Muscle layer of duodenum (tissue), 2 donors: ENCODE data around the gene ANKS1B.
A peak's percentile ranks its signal among the peaks of the same experiment; 100 is the strongest.
"Not testable (repeated sequence)": the region's sequence is repeated elsewhere in the genome, so short reads cannot be mapped to it uniquely, and the experiment has no call there.

ENCODE experiments used
- H3K27ac ChIP-seq: one replicate; pipeline ENCODE4 v1.7.0; 2013; ENCODE audit warnings: mild to moderate bottlenecking, low read length
- H3K27me3 ChIP-seq: one replicate; pipeline ENCODE4 v1.7.0; 2013; ENCODE audit warnings: low read depth, mild to moderate bottlenecking, control low read depth, low read length
- H3K36me3 ChIP-seq, 2 donors: one replicate each; pipeline ENCODE4 v1.7.0; 2013; ENCODE audit warnings: low read length in 2 of 2, control low read depth in 1 of 2, mild to moderate bottlenecking in 1 of 2; ENCODE audit not compliant: insufficient read depth in 2 of 2, control insufficient read depth in 1 of 2
- H3K4me1 ChIP-seq, 2 donors: one replicate each; pipeline ENCODE4 v1.7.0; 2013; ENCODE audit warnings: low read length in 2 of 2, mild to moderate bottlenecking in 2 of 2, control low read depth in 1 of 2, moderate library complexity in 1 of 2; ENCODE audit not compliant: insufficient read depth in 2 of 2, control insufficient read depth in 1 of 2
- H3K4me3 ChIP-seq, 2 donors: one replicate each; pipeline ENCODE4 v1.7.0; 2013; ENCODE audit warnings: low read length in 2 of 2, low read depth in 1 of 2, mild to moderate bottlenecking in 1 of 2
- H3K9me3 ChIP-seq, 2 donors: one replicate each; pipeline ENCODE4 v1.7.0; 2013; ENCODE audit warnings: low read length in 2 of 2, control low read depth in 1 of 2, mild to moderate bottlenecking in 1 of 2; ENCODE audit not compliant: control insufficient read depth in 1 of 2
- donor health status: healthy.

The ANKS1B gene

DNA sequence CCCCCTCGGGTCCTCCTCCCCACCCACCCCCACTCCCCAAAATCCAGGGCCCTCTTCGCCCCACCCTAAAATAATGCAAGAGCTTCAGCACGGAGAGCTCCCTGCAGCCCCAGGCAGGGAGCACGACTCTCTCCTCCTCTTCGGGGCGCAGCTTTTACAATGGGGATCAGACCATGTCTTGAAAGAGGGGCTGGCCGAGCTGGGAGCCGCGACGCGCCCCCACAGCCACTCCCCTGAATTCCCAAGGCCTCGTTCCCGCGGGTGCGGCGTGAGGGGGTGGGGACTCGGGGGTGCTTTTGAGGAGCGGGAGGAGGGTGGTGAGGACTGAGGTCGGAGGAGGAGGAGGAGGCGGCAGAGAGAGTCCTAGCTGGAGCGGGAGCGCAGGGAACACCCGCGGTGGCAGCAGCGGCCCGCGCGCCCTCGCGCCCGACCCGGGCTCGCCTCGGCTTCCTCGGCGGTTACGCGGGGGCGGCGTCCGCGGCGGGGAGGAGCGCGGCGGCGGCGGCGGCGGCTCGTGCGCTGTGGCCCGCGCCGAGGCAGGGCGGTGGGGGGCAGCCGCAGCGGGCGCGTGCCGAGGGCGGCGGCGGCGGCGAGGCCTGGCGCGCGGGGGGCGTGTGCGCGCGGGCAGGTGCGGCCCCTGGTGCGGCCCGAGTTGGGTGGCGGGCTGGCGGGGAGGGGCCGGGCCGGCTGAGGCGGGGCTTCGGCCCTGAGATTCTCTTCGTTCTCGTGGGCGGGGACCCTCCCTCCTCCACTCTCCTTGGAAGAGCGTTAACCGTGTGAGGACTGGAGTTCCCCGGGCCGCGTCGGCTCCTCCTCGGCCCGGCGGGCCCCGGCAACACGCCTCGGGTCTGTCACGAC lies at the start of gene ANKS1B:
ANKS1B (minus strand) TSS at position 666 of the 858 bp plus-strand sequence. CDS start 699 bp downstream, outside the sequence.
- Histone ChIP-seq H3K36me3 (no peaks in the 10 kb centered on the region), H3K27me3 (no peaks in the 10 kb centered on the region), H3K4me3 (peak within 1 kb of the TSS; percentile 81 to 84), H3K4me1 (peaks cover 0 to 15% of the 10 kb centered on the region in 2 donors), H3K27ac (peak within 1 kb of the TSS; percentile 35), H3K9me3 (no peaks in the 10 kb centered on the region)

DNA sequence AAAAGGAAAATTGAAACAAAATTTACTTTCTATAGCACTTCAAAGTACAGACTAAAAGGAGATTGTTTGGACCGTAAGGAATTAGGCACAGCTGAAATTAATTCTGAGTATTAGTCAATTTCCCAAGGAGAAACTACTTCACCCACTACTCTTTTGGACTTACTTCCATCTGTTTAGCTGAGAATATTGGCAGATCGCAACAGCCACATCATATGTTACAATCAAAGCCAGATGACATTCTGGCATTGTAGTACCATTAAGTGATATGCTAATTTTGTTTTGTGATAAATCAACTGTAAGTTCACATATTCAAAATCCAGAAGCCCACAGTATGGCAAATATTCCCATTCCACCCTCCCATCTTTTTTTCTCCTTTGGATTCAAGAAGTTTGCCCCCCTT lies 47.1 kb upstream of the ANKS1B start:
- Histone ChIP-seq H3K4me3 (no peak overlapping the region), H3K36me3 (peaks cover 3 to 9% of the 10 kb centered on the region in 2 donors), H3K27me3 (no peaks in the 10 kb centered on the region), H3K4me1 (no peaks in the 10 kb centered on the region), H3K27ac (no peak overlapping the region), H3K9me3 (no peaks in the 10 kb centered on the region)

DNA sequence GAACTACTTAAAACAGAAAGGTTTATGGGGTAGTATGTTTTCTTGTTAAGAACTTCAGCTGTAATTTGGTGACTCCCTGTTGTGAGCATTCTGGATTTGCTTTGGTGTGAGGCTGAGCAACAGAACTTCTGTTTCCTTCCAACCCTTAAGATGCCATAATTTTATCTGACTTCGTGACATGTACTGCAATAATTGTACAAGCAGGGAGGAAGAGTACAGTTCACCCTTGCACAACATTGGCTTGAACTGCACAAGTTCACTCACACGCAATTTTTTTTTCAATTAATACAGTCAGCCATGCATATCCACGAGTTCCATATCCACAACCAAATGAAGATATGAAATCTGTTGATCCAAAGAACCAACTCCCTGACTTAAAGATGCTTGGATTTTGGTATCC lies 42.9 kb upstream of the ANKS1B start:
- Histone ChIP-seq H3K36me3 (no peaks in the 10 kb centered on the region), H3K27ac (no peak overlapping the region), H3K4me1 (no peaks in the 10 kb centered on the region), H3K4me3 (no peak overlapping the region), H3K9me3 (no peaks in the 10 kb centered on the region), H3K27me3 (no peaks in the 10 kb centered on the region)

DNA sequence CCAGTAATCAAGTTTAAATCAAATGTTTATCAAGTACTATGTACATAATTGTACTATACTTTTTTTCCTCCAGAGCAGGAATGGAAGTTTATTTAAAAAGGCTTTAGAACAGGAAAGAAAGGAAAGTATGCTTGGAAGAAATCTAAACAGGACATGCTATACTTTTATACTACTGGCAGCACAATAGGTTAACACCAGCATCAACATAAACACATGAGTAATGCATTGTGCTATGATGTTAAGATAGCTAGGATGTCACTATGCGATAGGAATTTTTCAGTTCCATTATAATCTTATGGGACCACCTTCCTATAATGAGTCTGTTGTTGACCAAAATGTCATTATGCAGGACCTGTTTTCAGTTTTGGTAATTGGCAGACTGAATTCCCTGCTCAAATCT lies 41.5 kb upstream of the ANKS1B start:
- Histone ChIP-seq H3K36me3 (no peaks in the 10 kb centered on the region), H3K27ac (no peak overlapping the region), H3K27me3 (no peaks in the 10 kb centered on the region), H3K9me3 (peaks cover 0 to 2% of the 10 kb centered on the region in 2 donors), H3K4me1 (no peaks in the 10 kb centered on the region), H3K4me3 (no peak overlapping the region)

DNA sequence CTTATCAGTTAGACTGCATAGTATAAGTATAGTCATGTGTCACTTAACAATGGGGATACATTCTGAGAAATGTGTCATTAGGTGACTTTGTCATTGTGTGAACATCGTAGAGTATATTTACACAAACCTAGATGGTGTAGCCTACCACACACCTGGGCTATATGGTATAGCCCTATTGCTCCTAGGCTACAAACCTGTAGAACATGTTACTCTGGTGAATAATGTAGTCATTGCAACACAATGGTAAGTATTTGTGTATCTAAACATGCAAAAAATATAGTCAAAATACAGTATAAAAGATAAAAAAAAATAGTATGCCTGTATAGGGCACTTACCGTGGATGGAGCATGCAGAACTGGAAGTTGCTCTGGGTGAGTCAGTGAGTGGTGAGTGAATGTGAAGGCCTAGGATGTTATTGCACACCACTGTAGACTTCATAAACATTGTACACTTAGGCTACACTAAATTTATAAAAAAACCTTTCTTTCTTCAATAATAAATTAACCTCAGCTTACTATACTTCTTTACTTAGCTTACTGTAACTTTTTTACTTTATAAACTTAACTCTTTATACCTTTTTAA lies 40.3 kb upstream of the ANKS1B start:
- H3K4me1 ChIP-seq, result no peaks in the 10 kb centered on the region
- H3K36me3 ChIP-seq, result no peaks in the 10 kb centered on the region
- no peaks in the 10 kb centered on the region for H3K27me3 ChIP-seq
- no peak overlapping the region for H3K4me3 ChIP-seq
- H3K27ac ChIP-seq, result no peak overlapping the region
- H3K9me3 ChIP-seq, result peaks cover 0 to 2% of the 10 kb centered on the region in 2 donors

DNA sequence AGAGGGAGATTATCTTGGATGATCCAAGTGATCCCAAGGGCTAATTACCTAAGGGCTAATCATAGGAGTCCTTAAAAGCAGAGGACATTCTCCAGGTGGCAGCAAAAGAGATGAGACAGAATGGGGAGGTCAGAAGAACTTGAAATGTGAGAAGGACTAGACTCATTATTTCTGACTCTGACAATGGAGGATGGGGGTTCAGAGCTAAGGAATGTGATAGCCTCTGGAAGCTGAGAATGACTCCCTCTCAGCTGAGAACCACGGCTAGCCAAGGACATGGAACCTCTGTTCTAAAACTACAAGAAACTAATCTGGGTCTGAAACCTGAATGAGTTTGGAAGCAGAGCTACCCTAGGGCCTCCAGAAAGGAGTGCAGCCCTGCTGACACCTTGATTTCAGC lies 35.6 kb upstream of the ANKS1B start:
- Histone ChIP-seq H3K36me3 (no peaks in the 10 kb centered on the region), H3K4me1 (no peaks in the 10 kb centered on the region), H3K27ac (no peak overlapping the region), H3K9me3 (peaks cover 0 to 2% of the 10 kb centered on the region in 2 donors), H3K27me3 (no peaks in the 10 kb centered on the region), H3K4me3 (no peak overlapping the region)

DNA sequence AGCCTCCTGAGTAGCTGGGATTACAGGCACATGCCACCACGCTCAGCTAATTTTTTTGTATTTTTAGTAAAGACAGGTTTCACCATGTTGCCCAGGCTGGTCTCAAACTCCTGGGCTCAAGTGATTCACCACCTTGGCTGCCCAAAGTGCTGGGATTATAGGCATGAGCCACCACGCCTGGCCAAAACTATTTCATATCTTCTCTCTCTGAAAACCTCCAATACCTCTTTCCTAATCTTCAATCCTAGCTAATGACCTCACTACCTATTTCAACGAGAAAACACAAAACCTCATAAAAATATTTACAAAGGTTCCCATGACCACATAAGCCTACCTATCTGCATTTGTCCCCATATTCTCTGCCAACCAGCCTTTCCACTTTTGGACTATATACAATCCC lies 32.3 kb upstream of the ANKS1B start:
- Histone ChIP-seq H3K4me3 (no peak overlapping the region), H3K27ac (no peak overlapping the region), H3K9me3 (peaks cover 0 to 2% of the 10 kb centered on the region in 2 donors), H3K36me3 (no peaks in the 10 kb centered on the region), H3K4me1 (no peaks in the 10 kb centered on the region), H3K27me3 (no peaks in the 10 kb centered on the region)

DNA sequence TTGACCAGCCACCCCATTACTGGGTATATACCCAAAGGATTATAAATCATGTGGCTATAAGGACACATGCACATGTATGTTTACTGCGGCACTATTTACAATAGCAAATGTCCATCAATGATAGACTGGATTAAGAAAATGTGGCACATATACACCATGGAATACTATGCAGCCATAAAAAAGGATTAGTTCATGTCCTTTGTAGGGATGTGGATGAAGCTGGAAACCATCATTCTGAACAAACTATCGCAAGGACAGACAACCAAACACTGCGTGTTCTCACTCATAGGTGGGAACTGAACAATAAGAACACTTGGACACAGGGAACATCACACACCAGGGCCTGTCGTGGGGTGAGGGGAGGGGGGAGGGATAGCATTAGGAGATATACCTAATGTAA lies 31.6 kb upstream of the ANKS1B start:
- not testable (repeated sequence) for H3K27me3 ChIP-seq, H3K4me3 ChIP-seq, H3K27ac ChIP-seq, H3K9me3 ChIP-seq, H3K4me1 ChIP-seq, H3K36me3 ChIP-seq

DNA sequence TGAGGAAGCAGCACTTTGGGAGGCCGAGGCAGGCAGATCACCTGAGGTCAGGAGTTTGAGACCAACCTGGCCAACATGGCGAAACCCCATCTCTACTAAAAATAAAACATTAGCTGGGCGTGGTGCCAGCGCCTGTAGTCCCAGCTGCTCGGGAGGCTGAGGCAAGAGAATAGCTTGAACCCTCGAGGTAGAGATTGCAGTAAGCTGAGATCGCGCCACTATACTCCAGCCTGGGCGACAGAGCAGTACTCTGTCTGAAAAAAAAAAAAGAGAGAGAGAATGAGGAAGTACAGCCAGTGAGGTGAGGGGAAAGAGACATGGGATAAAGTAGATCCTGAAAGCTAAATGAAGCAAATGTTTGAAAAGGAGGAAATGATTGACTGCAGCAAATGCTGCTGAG lies 21.1 kb upstream of the ANKS1B start:
- not testable (repeated sequence) for H3K4me3 ChIP-seq, H3K9me3 ChIP-seq, H3K27ac ChIP-seq, H3K4me1 ChIP-seq, H3K27me3 ChIP-seq, H3K36me3 ChIP-seq

DNA sequence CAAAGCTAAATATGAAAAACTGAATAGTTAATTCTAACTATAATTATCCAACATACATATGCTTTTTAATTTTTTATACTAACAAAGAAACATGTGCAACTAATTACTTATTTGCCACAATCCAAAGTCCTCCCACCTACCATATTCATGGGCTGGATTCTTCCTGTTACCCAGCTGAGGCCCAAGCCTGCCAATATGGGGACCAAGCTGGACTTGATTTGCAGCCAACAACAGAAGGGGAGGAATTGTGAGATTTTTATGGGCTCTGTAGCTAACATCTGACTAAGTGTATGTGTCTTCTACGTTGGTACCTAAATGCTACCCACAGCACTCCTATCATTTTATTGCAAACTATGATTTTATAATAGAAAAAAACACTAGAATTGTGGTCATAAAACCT lies 13.1 kb upstream of the ANKS1B start:
- no peaks in the 10 kb centered on the region for H3K4me1 ChIP-seq
- no peak overlapping the region for H3K4me3 ChIP-seq
- no peak overlapping the region for H3K27ac ChIP-seq
- no peaks in the 10 kb centered on the region for H3K9me3 ChIP-seq
- no peaks in the 10 kb centered on the region for H3K36me3 ChIP-seq
- H3K27me3 ChIP-seq, result no peaks in the 10 kb centered on the region

DNA sequence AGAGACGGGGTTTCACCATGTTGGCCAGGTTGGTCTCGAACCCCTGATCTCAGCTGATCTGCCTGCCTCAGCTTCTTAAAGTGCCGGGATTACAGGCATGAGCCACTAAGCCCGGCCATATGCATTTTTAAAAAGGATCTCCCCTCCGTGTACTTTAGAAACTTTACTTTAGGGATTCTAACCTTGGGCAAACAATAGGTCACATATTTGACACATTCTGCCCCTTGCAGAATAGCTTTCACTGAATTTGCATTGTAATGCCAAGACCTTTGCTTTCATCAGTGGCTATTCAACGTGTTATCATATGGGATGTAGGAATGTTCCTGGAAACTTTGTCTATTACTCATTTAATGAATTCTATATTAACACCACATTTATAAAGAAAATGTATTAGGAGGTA lies 11.4 kb upstream of the ANKS1B start:
- Histone ChIP-seq H3K27ac (no peak overlapping the region), H3K4me1 (no peaks in the 10 kb centered on the region), H3K4me3 (no peak overlapping the region), H3K36me3 (no peaks in the 10 kb centered on the region), H3K27me3 (no peaks in the 10 kb centered on the region), H3K9me3 (no peaks in the 10 kb centered on the region)
